NCI-H1048 (cell line): ENCODE data around the gene LMBR1L.
"Not testable (repeated sequence)": the region's sequence is repeated elsewhere in the genome, so short reads cannot be mapped to it uniquely, and the experiment has no call there.

Experiments
- DNase-seq: peaks from one replicate; lab custom pipeline; 2025; lab: John Stamatoyannopoulos, UW

LMBR1L gene

GRCh38 chr12:49088150-49088931 lies 22.3 kb downstream of the LMBR1L start:
- DNase-seq, result peak; percentile 65

- no peak for DNase-seq
These were observed 24.5 kb downstream of the LMBR1L start for GRCh38 chr12:49086116-49086515.

GRCh38 chr12:49084438-49084837 lies 26.2 kb downstream of the LMBR1L start:
- no peak for DNase-seq

GRCh38 chr12:49079793-49080192 lies 30.9 kb downstream of the LMBR1L start:
- DNase-seq, result no peak

- DNase-seq, result no peak
These were observed 39.7 kb downstream of the LMBR1L start for GRCh38 chr12:49070971-49071370.

- peak; percentile 94 for DNase-seq
These were observed 40.9 kb downstream of the LMBR1L start, which contains the start of gene RHEBL1 for GRCh38 chr12:49069507-49070346. Gene RHEBL1, minus strand, starts transcription at chr12:49069979. Its CDS starts 194 bp downstream, at chr12:49069785.

- DNase-seq, result no peak
These were observed 41.7 kb downstream of the LMBR1L start for GRCh38 chr12:49068879-49069506.

GRCh38 chr12:49066120-49066519 lies 44.5 kb downstream of the LMBR1L start:
- DNase-seq, result no peak

GRCh38 chr12:49064767-49065152 lies 45.9 kb downstream of the LMBR1L start:
- DNase-seq, result no peak

GRCh38 chr12:49061916-49062315 lies 48.7 kb downstream of the LMBR1L start:
- DNase-seq, result not testable (repeated sequence)

- no peak for DNase-seq
These were observed 49.4 kb downstream of the LMBR1L start for GRCh38 chr12:49061157-49061650.

GRCh38 chr12:49060237-49061156 lies 50.1 kb downstream of the LMBR1L start, which contains the start of gene KMT2D:
Gene KMT2D, minus strand, starts transcription at chr12:49060794. Its CDS starts 5,470 bp downstream, at chr12:49055324.
- peak; percentile 66 for DNase-seq

- DNase-seq, result no peak
These were observed 51.1 kb downstream of the LMBR1L start for GRCh38 chr12:49059299-49060171.

- no peak for DNase-seq
These were observed 51.7 kb downstream of the LMBR1L start for GRCh38 chr12:49059045-49059298.

GRCh38 chr12:49058366-49059044 lies 52.1 kb downstream of the LMBR1L start:
- no peak for DNase-seq

- DNase-seq, result no peak
These were observed 52.8 kb downstream of the LMBR1L start for GRCh38 chr12:49057888-49058287.

- DNase-seq, result no peak
These were observed 54.5 kb downstream of the LMBR1L start for GRCh38 chr12:49055978-49056754.

GRCh38 chr12:49055092-49055491 lies 55.6 kb downstream of the LMBR1L start:
- no peak for DNase-seq

- DNase-seq, result no peak
These were observed 56.1 kb downstream of the LMBR1L start for GRCh38 chr12:49054524-49054923.
